HG02973 (cell line): ENCODE data around the gene CTNNAL1.
"Not testable (repeated sequence)": the region's sequence is repeated elsewhere in the genome, so short reads cannot be mapped to it uniquely, and the experiment has no call there.

Experiments used
- ATAC-seq: cut with Tn5 transposase; IDR thresholded peaks from one replicate; pipeline ENCODE4 v1.9.1; 2021; ENCODE audit warnings: moderate library complexity; ENCODE audit not compliant: unreplicated experiment

Gene CTNNAL1

GRCh38 chr9:108994695-108995094, 18.6 kb downstream of the CTNNAL1 start:
- ATAC-seq = peak; percentile 97

GRCh38 chr9:108991479-108991878, 21.8 kb downstream of the CTNNAL1 start:
- ATAC-seq = no peak

DNA sequence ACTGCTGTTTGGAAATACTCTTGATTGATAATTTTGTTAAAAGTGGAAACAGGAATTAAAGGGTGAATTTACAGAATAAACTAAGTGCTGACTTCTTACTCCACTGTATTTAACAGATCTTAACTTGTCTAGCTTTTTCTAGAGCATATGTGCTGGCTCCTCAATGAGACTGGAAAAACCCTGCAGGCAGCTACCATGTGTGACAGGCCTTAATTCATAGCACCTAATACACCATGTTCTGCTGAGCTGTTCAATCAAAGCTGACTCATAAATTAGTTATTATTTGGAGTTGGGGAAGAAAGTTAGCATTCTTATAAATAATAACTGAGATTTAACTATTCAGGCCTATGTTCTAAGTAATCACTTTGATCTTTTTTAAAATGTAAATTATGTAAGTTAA, 29.4 kb downstream of the CTNNAL1 start:
- no peak for ATAC-seq

DNA sequence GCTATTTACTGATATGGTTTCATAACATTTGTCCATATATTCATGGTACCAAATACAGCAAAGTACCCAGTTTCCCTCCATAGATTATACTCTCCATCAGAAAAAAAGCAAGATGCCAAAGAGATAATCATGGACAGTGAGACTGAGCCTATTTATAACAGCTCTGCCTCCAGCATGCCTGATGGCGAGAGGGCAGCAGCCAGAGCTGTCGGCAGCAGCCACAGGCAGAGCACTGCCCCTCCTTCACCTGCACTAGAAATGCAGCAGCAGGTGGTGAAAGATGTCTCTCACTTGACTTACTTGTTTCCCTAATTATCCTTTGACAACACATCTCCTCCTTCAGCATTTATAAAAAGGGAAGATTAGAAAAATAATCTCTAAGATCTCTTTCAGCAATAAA, 32.4 kb downstream of the CTNNAL1 start:
- ATAC-seq = no peak

DNA sequence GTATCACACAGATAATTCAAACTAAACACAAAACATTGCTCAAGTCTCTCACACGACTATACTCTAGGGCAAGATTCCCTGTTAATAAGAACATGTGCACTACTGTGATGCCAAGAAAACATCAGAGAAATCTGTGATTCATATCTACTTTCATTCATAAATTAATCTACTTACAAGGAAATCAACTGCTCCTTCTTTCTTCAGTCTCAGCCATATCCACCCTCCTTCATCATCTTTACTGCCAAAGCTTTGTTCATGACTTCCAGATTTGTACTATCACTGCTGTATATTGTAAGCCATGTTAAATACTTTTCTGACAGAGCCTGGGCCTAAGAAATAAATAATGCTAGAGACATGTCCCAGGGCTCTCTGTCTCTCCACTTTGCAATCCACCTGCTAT, 35.1 kb downstream of the CTNNAL1 start:
- no peak for ATAC-seq

DNA sequence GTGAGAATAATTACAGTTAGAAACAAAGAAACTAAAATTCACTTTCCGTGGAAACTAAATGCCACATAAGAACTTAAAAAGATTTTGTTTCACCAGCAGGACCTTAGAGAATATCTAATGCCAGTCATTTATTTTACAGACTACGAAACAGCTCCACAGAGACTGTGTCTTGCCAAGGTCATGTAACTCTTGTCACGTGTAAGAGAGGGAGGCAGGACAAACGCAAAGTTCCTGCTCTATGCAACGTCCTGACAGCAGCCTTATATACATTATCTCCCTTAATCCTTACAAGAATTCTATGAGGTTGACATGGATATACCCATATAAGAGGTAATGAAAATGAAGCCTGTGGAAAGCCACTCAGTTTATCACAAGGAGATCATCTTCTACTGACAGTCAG, 39.4 kb downstream of the CTNNAL1 start:
- no peak for ATAC-seq

- ATAC-seq = no peak
These were observed 40.6 kb downstream of the CTNNAL1 start for GRCh38 chr9:108972626-108973209.

DNA sequence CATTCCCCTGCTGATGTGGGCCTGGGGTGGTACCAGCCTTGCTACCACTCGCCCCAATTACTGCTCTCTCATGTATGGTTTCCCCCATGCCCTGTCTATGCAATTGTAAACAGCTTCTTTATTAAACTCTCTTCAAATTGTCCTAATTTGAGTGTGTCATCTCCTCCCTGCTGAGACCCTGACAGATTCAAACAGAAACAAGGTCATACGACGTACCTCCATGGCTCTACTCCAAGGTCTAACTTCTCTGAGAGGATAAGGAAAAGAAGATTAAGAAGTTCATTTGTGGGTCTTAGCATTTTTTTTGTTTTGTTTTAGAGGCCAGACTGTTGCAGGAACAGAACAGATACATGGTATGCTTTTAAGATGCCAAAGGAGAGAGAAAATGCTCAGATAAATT, 41.1 kb downstream of the CTNNAL1 start:
- no peak for ATAC-seq

DNA sequence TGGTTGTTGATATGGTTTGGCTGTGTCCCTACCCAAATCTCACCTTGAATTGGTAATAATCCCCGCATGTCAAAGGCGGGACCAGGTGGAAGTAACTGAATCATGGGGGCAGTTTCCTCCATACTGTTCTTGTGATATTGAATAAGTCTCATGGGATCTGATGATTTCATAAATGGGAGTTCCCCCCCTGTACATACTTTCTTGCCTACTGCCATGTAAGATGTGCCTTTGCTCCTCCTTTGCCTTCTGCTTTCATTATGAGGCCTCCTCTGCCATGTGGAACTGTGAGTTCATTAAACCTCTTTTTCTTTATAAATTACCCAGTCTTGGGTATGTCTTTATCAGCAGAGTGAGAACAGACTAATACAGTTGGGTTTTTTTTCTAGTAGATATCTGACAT, 41.9 kb downstream of the CTNNAL1 start:
- ATAC-seq = not testable (repeated sequence)

DNA sequence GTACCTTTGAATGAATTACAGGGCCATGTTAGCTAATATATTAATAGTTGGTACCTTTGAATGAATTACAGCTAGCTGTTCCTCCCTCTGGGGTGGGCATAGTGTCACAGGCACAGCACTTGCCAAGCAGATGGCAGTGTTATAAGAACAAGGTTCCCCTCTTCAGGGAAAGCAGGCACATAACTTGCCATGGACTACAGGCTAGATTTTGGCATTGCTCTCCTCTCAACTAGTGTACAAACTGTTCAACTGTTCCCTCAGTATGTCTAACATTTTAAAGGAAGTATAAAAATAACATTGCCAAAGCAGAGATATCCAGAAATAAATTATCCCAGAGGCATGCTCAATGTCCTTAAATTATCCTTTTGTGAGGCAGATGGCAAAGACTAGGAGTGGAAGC, 45.4 kb downstream of the CTNNAL1 start:
- no peak for ATAC-seq

- no peak for ATAC-seq
These were observed 49.7 kb downstream of the CTNNAL1 start for GRCh38 chr9:108963459-108964143.

GRCh38 chr9:108961151-108961550, 52.1 kb downstream of the CTNNAL1 start:
- no peak for ATAC-seq

DNA sequence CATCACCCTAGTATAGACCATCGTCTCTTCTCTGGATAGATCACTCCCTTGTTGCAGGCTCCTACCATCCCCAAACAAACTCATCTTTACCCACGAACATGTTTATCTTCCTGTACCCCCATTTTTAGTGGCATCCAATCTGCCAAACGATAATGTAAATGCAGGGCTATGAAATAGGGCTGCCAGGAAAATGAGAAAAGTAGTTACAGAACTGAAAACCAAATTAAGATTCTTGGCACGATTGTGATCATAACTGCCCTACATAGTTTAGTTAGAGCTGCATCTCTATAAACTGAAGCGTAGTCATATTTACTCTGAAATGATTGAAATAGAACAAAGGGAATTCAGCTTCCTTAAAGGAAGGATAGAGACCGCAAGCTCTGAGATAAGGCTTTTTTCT, 53.0 kb downstream of the CTNNAL1 start:
- no peak for ATAC-seq

GRCh38 chr9:108956631-108957026, 56.7 kb downstream of the CTNNAL1 start:
- ATAC-seq = no peak

DNA sequence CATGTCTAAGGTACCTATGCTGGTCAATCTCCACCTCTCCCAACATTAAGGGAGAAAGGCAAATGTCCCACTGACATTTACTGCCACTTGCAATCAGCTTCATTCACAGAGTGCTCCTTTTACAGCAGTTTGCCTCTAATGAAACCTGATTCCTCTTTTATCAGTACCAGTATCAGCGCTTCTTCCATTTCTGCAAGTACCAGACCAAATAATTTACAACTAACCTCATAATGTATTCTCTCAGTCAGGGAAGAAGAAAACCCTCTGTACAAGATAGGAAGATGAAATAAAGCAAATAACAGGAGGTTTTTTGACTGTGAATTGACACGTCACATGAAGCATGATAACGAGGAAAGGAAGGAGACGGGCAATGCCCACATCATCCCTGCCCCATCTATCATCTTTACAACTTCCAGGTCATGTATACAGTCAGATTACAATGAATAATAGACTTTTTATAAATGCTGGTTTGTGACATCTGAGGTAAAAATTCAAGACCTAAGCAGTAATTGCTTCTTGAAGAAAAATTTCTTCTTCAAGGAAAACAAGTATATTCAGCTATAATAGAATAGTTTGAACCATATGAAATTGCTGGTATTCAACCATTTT, 57.2 kb downstream of the CTNNAL1 start:
- ATAC-seq = no peak

DNA sequence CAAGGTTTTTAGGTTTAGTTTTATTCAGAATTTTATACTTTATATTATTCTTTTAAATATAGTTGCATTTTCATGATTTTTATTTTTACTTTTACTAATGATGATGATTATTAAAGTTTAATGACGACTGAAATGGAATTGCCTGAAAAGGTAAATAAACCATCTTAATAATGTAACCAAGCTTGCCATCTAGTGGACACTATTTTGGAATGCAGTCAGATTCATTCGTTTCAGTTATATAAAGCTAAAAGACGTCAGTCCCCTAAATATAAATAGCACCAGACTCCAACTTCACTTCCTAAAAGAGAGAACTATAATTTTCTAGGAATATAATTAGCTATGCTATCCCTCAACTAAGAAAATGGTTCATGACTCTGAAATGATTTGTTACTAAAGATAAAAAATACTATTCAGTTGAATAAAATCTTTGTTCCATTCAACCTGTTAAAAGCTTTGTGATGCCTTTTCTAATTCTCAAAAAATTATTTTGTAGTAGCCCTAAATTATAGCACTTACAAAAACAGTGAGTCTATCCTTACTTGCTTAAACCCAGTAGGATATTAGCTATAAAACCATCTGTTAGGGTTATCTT, 59.2 kb downstream of the CTNNAL1 start:
- peak; percentile 65 for ATAC-seq

DNA sequence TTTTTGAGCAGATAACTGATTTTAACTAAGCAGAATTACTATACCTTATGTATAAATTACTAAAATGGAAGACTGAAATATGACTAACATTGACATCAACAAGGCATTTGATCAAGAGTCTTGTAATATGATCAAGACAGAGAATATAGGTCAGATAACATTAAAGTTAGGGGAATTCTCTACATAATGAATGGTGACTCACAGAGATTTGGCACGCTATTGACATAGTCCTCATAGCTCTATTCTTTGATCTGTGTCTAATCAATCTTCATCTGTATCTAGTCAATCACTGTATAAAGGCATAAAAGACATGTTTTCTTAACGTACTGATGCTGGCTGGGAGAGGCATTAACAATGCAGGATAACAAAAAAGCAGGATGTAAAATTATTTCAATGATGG, 61.7 kb downstream of the CTNNAL1 start:
- ATAC-seq = no peak

GRCh38 chr9:108950168-108950567, 63.1 kb downstream of the CTNNAL1 start:
- ATAC-seq = no peak

DNA sequence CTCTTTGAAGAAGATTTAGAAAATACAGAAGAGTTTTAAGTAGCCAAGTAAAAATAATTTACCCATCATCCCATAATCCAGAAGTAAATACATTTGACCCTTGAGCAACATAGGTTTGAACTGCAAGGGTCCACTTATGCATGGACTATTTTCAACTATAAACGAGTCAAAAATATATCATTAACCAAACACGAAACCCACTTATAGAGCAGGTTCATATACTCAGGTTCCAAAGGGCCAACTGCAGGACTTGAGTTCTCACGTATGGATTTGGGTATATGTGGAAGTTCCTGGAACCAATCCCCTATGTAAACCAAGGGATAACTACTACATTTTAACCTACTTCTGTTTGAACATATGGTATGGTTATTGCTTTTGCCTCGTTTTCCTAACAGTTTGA, 73.3 kb downstream of the CTNNAL1 start:
- ATAC-seq = no peak

- no peak for ATAC-seq
These were observed 75.6 kb downstream of the CTNNAL1 start for GRCh38 chr9:108937561-108938305.

DNA sequence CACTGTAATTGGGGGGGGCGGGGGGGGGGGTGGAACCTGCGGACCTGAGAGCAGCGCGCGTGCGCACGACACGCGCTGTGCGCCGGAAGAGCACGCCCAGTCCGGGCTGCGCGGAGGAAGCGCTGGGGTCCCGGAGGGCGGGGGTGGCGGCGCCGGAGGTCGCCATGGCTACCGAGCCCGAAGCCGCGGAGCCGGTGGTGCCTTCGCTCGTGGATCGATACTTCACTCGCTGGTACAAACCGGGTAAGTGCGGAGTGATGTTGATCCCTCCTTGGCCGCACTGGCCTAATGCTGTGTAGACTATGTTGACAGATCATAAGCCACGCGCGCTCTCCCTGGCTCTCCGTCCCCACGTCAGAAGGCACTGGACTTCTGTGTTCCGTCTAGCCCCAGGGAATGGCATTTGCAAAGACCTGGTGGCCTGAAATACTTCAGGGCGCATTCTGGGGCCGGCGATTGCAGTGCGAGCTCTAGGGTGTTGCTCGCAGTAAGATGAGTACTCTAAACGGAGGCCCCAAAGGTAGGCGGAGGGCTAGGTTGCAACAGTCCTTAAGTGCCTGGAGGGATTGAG, 78.9 kb downstream of the CTNNAL1 start, which contains the start of gene ABITRAM:
Gene ABITRAM (plus strand): TSS at position 78 of the 571 bp plus-strand sequence. CDS start 87 bp downstream, at position 165.
- peak; percentile 79 for ATAC-seq
